ENCODE data around the gene TULP3.
A peak's percentile ranks its signal among the peaks of the same experiment; 100 is the strongest.

Gene TULP3

DNA sequence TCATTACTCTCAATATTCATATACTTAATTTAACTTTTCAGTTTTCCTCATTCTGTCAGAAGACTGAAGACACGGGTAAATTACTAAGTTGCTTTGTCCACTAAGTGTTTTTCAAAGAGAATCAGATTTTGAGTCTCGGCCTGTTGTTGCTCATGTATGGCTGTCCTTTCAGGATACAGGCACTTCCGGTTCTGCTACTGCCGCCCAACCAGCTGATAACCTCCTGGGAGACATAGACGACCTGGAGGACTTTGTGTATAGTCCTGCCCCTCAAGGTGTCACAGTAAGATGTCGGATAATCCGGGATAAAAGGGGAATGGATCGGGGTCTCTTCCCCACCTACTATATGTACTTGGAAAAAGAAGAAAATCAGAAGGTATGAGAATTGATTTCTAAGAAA is 40.2 kb downstream of the TULP3 start:
- DNase-seq: no peak

DNA sequence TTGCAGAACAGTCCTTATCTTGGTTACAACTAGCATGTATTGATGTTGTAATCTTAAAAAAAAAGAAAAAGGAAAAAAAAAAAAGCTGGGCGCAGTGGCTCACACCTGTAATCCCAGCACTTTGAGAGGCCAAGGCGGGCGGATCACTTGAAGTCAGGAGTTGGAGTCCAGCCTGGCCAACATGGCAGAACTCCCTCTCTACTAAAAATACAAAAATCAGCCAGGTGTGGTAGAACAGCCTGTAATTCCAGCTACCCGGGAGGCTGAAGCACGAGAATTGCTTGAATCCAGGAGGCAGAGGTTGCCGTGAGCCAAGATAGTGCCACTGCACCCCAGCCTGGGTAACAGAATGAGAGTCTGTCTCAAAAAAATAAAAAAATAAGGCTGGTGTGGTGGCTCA is 42.9 kb downstream of the TULP3 start:
- no peak for DNase-seq

DNA sequence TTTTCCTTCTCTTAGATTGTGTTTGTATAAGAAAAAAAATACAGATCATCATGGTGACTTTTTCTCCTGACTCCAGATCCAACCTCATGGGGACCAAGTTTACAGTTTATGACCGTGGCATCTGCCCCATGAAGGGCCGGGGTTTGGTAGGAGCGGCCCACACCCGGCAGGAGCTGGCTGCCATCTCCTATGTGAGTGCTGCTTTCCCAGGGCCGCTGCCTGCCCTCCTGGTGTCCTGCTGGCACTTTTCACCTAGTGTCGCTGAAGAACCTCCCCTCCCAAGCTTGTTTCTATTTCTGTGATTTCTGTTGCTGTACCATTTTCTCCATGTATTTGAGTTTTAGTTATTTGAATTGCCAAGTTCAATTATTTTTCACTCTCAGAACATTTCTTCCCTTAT is 43.7 kb downstream of the TULP3 start:
- no peak for DNase-seq

DNA sequence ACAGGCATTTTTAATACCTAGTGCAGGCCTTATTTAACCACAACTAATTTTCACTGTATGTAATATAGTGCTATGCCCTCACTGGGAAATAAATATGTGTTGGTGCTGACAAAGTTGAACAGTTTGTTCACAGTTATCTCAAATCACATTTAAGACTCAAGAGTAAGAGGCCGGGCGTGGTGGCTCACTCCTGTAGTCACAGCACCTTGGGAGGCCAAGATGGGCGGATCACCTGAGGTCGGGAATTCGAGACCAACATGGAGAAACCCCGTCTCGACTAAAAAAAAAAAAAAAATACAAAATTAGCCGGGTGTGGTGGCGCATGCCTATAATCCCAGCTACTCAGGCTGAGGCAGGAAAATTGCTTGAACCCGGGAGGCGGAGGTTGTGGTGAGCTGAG is 45.6 kb downstream of the TULP3 start:
- DNase-seq: no peak

DNA sequence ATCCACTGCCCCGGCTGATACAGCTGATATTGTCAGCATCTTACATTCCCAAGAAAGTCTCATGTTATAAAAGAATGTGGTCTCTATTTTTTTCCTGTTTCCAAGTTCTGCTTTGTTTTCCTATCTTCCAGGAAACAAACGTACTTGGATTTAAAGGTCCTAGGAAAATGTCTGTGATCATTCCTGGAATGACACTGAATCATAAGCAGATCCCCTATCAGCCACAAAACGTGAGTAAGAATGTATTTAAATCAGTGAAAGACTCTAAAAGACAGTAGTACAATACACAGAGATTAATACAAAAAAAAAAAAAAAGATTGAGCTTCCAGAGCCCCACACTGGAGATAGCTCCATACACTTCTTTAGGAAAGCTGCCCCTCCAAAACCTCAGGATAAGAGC is 46.8 kb downstream of the TULP3 start:
- no peak for DNase-seq

DNA sequence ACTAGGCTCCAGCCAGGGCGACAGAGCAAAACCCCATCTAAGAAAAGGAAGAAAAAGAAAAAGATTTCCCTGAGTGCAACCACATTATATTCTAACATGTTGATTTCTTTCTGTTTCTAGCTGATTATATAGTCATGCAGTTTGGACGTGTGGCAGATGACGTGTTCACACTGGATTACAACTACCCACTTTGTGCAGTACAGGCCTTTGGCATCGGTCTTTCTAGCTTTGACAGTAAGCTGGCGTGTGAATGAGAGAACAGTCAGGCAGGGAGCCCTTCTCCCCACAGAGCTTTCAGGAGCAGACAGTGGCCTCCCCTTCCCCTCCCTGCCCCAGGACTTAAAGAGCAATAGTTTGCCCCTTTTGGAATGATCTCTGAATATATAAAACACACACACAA is 48.5 kb downstream of the TULP3 start:
- no peak for DNase-seq

DNA sequence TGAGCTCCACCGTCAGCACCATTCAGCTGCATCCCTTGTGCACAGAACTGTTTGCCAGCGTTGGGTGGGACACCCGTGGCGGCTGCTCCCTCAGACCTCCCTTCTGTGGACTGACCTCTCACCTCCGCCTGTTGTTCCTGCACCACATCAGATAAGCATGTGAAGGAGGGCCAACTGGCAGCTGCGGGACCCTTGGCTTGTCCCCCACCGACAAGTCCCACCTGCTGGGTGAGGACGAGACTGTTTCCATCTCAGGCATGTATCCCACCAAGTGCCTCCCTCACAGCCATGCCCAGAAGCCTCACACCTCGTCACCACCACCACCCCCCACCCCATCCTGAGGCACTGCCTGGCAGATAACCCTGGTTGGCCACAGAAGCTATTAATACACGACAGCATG is 49.9 kb downstream of the TULP3 start:
- DNase-seq: no peak

DNA sequence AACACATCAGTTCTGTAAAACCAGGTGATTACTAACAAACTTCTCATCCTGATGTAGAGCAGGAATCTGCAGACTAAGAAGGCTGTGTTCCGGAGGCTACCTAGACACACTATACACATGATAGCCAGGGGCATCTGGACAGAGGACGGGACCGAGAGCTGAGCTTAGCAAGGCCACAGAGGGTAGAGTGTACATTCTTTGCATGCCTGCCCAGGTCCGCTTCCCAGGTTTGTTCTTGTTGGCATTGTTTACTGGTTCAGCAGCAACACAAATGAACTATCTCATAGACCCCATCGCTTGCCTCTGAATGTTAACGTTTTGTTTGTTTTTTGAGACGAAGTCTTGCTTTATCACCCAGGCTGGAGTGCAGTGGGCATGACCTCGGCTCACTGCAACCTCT is 50.8 kb downstream of the TULP3 start:
- no peak for DNase-seq

DNA sequence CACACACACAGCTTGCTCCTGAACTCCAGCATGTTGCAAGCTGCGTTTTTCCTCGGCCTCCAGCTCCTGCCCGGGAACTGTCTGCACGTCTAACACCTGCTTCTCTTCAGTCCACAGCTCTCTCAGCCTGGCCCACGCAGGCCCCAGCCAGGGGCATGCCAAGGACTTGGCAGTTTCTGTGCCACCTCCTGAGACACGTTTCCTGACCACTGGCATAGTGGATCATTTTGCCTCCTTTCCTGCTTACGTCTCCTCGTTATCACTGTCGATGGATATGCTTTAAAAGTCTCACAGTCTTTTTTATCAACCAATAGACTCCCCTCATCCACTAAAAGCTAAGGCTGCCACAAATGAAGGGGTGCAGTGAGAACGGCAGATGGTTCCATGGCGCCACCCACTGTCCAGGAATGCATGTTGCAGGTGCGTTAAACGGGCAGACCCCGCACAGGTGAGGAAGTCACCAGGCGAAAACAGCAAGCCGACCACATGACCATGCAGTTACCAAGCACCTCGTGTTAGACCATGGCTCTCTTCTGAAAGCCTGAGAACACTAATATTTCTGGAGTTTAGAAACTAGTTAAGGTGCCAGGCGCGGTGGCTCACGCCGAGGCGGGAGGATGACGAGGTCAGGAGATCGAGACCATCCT is 53.8 kb downstream of the TULP3 start:
- peak; percentile 52 for DNase-seq

DNA sequence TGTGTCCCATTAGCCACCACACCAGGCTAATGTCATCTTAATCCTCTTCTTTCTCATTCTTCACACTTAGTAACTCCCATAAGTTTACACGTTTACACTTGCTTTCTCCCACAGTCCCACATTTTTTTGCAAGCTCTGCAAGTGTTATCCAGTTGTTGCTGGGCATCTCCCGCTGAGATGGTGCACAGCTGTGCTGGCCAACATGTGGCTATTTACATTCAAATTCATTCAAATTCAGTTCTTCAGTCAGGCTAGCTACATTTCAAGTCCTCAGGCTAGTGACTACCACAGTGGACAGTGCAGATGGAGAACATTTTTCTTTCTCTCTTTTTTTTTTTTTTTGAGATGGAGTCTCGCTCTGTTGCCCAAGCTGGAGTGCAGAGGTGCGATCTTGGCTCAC is 58.7 kb downstream of the TULP3 start:
- DNase-seq: no peak

DNA sequence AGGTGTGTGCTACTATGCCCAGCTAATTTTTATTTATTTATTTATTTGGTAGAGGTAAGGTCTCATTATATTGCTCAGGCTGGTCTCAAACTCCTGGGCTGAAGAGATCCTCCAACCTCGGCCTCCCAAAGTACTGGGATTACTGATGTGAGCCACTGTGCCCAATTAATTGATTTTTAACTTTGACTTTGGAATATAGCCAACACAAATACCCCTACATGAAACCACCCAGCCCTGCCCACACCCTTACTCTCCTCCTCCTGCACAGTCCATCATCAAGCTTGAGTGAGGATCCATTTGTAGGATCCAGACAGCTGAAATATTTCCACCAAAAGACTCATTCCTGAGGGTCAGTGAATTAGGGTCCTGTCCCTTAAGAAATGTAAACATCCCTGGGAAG is 65.2 kb downstream of the TULP3 start:
- DNase-seq: no peak

DNA sequence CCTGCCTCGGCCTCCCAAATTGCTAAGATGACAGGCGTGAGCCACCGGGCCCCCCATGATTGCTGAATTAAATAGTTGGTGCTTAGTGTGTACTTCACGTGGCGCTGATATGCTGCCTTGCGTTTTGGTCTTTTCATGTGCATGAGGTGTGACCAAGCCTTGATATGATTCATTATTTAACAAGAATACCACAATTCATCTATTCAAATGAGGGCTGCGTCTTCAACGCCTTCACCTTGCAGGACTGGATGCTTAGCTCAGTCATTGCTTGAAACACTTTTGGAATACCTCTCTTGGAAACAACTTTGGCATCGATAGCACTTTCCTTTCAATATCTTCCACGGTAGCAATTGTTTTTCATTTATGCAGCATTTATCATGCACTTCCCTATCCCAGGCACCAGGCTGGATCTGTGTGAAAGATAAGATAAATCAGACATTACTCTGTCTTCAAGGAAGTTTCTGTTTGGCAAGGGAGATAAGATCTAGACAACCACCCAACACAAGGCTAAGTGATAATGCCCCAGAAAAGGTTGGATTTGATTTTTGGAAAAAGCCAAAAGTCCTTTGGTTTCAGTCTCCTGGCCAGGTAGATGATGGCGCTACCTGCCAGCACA is 67.2 kb downstream of the TULP3 start:
- DNase-seq: no peak

DNA sequence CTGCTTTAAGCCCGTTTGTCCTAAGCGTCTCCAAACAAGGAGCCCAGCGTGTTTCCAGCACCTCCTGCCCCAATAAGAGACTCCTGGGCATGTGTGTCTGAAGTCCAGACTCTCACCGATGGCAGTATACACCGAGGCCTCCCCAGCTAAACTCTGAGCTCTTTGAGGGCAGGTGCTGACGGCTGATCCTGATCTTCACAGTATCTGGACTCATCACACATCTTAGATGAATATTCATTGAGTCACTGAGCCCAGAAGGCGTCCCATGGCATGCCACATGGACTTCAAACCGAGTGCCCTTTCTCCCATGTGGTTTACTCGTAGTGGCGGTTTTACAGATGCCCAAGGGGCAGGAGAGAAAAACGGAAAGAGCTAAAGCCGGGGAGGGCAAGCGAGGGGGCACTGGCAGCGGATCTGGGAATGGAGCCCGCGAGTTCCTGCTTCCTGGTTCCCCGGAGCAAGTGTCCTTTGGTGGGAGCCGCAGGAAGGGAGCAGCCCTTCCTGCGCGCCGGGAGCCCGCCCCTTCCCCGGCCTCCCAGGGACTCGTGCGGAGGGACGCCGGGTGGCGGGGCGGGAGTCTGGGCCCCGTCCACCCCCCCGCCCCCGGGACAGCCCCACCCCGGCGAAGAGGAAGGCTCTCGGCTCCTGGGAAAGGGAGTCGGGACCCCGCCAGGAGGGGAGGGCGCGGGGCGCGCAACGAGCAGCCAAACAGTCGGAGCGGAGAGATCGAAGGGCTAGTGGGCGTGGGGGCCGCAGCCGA is 67.9 kb downstream of the TULP3 start:
- peak; percentile 80 for DNase-seq

DNA sequence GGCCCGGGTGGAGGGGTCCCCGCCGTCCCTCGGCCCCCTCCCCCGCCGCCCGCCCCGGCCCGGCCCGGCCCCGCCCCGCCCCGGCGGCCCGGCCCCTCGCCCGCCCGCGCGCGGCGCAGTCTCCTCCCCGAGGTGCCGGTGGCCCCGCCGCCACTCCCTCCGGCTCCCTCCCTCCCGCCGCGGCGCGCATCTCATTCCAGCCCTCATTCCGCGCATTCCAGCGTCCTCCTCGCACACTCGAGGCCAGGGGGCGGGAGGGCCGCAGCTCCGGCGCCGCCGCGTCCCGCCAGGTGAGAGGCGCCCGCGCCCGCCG is 68.5 kb downstream of the TULP3 start, which contains the start of gene TEAD4:
Gene TEAD4, plus strand, starts transcription at position 206 of the 313 bp plus-strand sequence.
- DNase-seq: no peak

DNA sequence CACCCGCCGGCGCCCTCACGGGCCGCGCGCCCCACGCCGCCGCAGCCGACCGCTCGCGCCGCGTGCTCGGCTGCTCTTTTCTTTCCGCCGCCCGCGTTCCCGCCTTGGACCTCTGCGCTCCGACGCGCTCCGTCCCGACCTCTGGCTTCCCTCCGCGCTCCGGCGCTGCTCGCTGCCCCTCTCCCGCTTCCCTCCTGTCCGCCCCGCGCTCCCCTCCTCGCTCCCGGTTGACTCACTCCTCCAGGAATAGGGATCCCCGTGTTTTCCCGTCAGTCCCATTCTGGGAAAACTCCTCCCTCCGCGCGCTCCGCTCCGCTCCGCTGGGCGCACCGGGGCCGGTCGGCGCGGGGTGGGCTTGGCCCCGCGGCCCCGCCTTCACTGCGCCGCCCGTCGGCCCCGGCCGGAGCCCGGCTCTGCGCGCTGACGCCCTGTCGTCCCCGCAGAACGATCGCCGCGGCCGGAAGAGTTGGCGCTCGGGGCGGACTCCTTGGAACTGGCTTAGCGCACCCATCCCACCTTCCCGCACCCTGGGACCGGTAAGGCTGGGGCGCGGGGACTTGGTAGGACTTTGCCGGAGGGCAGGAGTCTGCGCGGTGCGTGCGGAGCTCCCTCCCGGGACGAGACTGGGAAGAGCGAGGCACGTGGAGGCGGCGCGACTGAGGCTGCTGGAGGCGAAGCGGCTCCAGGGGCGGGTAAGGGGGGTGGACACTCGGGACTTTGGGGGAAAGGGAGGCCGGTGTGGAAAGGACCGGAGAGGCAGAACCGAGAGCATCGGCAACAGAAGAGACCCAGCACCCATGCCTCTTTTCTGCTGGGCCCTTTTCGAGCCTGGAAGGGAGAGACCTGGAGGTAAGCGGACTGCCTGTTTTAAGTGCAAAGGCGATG is 69.1 kb downstream of the TULP3 start:
- DNase-seq: peak; percentile 67

DNA sequence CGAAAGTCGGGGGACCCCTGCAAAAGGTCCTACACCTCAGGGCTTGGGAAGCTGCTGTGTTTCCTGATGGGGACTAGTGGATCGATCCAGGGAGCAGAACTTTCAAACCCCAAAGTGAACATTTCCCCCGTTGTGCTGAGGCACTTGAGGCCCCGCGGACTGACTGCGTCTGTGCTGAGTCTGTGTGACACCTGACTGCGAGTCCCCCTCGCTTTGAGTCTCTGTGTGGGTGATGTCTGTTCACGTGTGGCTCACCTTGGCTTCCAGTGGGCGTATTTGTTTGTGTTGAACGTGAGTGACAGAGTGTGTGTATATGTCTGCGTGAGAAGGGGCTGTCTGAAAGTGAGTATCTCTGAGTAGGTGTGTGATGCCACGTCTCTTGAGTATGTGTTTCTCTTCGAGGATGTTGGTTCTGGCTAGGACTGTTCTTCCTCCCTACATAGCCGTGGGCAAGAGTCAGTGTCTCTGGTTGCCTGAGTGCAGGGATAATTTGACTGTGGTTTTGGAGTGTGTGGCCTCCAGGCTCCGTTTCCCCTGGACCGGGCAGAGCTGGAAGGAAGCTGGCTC is 69.8 kb downstream of the TULP3 start:
- DNase-seq: no peak

DNA sequence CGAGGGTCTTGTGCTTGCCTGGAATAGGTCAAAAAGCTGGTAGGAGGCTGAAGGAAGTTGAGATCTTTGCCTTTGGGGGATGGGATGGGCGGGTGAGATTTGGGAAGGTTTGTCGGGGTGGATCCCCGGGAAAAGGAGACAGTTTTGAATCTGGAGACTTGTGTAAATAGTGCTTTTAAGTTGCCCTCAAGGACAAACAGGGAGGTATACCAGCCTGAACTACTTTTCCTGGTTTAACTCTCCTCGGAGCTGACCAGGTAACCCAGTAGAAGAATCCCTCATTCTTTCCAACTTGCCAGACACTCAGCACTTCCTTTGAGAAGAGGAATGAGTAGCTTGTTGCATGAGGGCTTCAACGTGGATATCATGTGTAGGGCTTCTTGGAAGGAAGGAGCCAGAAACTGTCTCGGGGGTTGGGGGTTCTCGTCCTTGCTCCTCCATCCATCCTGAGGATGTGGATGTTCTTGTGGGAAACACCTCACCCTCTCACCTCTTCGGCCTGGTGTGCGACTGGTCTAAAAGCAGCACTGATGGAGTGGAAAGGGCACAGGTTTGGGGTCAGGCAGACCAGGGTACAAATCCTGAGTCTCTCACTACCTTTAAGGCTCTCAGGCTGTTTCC is 70.4 kb downstream of the TULP3 start:
- DNase-seq: no peak

DNA sequence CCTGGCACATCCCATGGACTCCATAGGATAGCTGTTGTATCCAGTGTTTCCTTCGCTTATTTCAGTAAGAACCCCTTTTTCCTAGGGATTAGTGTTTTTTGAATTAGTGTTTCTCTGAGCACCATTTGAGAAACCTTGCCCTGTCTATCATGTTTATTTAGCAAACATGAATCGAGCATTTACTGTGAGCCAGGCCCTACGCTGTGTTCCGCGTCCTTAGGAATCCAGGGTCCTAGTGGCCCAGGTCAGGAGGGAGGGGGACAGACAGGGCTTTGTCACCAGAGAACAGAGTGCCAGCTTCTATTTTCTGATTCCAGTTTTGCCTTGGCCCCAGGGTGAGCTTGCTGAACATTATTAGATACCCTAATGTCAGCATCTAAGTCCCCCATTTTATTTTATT is 71.0 kb downstream of the TULP3 start:
- no peak for DNase-seq

DNA sequence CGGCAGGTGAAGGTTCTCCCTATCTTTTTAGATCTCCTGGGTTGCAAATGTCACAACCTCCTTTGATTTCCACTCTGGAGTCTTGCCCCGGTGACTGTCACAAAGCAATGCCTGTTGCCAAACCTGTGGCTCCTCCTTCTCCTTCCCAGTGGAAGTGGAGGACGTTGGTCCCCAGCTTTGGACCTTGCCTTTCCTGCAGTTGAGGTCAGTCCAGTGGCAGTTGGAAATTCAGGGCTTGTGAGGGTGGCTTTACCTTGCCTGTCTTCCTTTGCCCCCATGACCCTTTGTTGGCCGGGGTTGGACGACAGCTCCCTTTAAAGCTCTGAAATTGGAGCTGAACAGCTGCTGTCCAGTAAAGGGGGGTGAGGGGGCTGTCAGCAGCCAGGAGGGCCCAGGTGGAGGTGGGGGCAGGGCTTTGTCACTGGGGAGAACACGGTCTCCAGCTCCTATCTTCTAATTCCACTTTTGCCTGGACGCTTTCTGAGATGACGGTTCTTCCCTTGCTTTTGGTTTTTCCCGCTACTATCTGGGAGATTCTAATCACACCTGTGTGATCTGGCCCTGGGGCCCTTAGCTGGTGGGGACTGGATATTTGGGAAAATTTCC is 72.6 kb downstream of the TULP3 start:
- DNase-seq: no peak

DNA sequence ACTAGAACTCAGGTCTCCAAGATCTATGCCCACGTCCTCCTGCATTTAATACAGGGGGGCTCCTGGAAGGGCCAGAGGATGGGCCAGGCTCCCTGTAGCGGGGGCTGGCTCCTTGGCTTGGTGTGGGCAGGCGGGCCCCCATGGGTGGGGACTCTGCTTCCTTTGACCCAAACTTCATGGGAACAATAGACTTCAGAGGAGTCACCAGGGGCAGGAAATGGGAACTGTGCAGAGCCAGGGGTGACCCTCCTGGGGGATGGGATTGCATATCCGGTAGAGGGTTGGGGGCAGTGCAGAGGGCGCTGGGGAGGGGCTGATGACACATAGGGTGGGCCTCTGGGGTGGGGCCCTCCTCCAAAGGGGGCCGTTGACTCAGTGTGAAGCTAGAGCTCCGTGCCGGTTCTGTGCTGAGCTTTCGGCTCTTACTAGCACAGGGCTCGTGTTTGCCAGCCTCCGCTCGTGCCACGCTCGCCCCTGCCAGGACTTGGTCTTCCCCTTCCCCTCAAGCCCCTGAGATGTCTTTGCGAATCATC is 73.1 kb downstream of the TULP3 start:
- no peak for DNase-seq

DNA sequence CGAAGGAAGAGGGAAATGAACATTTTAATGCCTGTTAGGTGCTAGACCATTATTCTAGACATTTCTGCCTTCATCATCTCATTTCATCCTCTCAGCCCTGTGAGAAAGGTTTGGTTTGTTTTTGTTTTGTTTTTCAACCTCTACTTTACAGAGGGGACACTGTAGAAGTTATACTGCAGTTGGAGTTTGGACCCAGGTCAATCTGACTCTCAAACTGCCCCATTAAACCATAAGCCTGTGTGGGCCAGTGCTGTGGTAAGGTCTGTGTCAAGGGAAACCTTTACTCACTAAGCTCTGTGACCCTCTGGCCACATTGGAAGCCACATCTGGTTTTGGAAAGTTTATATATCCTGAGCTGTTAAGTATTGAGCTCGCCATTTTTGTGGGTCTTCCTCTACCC is 77.0 kb downstream of the TULP3 start:
- no peak for DNase-seq

DNA sequence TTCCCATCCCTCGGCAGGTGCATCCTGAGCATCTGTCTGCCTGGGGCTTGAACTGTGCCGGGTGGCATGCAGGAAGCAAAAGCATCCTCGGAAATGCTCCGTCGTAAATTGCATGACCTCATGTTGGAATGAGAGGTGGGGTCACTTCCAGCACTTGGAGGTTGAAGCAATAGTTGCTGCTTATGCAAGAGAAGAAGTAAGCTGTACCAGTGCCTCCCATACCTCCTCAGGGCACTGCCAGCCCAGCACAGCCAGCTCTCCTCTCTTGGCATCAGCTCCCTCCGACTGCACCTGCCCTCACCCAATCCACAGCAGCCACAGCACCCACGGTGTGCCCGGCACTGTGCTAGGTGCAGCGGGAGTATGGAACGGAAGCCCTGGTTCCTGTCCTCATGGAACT is 80.1 kb downstream of the TULP3 start:
- DNase-seq: no peak
